Measurements from ENCODE around the gene SLC52A3. TPM values are rescaled to one million over a fixed set of nuclear protein-coding genes. Genes with fewer than 3 reads are reported as not detected.

SLC52A3 gene
- polyA plus RNA-seq, 1 donor from 2014 or later, result not detected

DNA sequence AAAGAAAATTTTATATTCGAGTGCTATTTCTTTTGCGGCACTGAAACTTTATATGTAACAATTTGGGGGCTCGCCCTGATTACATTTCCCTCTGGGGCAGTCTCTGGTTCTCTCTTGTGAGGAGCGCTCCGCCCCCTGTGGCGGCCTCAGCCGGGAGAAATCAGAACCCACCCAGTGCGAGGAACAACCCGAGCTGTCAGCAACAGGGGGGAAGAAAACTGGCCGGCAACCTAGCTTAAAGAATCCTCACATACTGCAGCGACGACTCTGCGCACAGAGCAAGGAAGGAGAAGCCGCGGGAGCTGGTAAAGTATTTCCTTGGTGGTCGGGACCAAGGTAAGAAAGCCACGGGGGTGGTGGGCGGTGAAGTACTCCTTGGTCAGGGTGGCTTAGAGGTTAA, 23.9 kb upstream of the SLC52A3 start:
- H3K4me2 ChIP-seq (ENCODE audit: low read length), result no peak overlapping the region
- H3K27me3 ChIP-seq (ENCODE audit: insufficient read depth, low read depth, low read length), result no peaks in the 10 kb centered on the region
- no peaks in the 10 kb centered on the region for H3F3A ChIP-seq (ENCODE audit: insufficient read depth, low read length, poor library complexity, severe bottlenecking)
- no peak overlapping the region for H3K9ac ChIP-seq (ENCODE audit: low read length)
- H3K36me3 ChIP-seq (ENCODE audit: insufficient read depth, low read length), result no peaks in the 10 kb centered on the region
- H3K79me2 ChIP-seq (replicated peaks; ENCODE audit: insufficient read depth, low read length), result no peaks in the 10 kb centered on the region
- H3K27ac ChIP-seq (ENCODE audit: low read length), result no peak overlapping the region
- no peaks in the 10 kb centered on the region for H3K9me3 ChIP-seq (ENCODE audit: low read length)
- H2AFZ ChIP-seq (ENCODE audit: low read depth, low read length), result no peak overlapping the region
- H3K4me3 ChIP-seq (ENCODE audit: low read length), result no peak overlapping the region
- H4K20me1 ChIP-seq (ENCODE audit: insufficient read depth), result no peaks in the 10 kb centered on the region
- no peaks in the 10 kb centered on the region for H3K9me2 ChIP-seq (ENCODE audit: insufficient read depth, low read length)
- TF ChIP-seq EZH2 (IDR thresholded peaks at IDR 0.05; ENCODE audit: borderline replicate concordance, insufficient read depth, low read length, poor library complexity, severe bottlenecking), result no peak
- no peak for TF ChIP-seq EP300 (conservative IDR thresholded peaks at IDR 0.05; ENCODE audit: poor library complexity, severe bottlenecking)
- no peak for TF ChIP-seq CTCF (IDR thresholded peaks at IDR 0.05; ENCODE audit: poor library complexity, severe bottlenecking)

DNA sequence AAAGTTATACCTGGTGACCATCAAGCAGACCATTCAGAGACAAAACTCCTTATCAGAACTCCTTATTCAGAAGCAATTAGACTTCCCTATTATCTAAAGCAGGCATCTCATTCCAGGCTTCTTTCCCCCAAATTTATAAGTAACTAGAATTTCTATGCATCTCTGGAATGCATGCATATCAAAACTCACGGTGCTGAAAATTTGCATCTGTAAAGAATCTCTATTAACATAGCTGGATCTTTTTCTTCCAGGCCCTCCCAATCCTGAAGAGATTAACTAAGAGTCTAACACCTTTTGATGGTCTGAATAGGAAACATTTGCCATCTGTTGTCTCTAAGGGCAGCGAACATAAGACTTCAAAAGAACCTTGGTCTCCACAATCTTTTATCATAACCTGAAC, 22.8 kb upstream of the SLC52A3 start:
- H2AFZ ChIP-seq (ENCODE audit: low read depth, low read length), result no peak overlapping the region
- H3K9me3 ChIP-seq (ENCODE audit: low read length), result no peaks in the 10 kb centered on the region
- H4K20me1 ChIP-seq (ENCODE audit: insufficient read depth), result no peaks in the 10 kb centered on the region
- H3K4me2 ChIP-seq (ENCODE audit: low read length), result no peak overlapping the region
- H3K27ac ChIP-seq (ENCODE audit: low read length), result no peak overlapping the region
- no peaks in the 10 kb centered on the region for H3K27me3 ChIP-seq (ENCODE audit: insufficient read depth, low read depth, low read length)
- H3K36me3 ChIP-seq (ENCODE audit: insufficient read depth, low read length), result no peaks in the 10 kb centered on the region
- H3F3A ChIP-seq (ENCODE audit: insufficient read depth, low read length, poor library complexity, severe bottlenecking), result no peaks in the 10 kb centered on the region
- TF ChIP-seq EP300 (conservative IDR thresholded peaks at IDR 0.05; ENCODE audit: poor library complexity, severe bottlenecking), result no peak
- no peak for TF ChIP-seq RAD21 (conservative IDR thresholded peaks at IDR 0.05)
- TF ChIP-seq SMC3 (conservative IDR thresholded peaks at IDR 0.05; ENCODE audit: poor library complexity), result no peak
- no peaks in the 10 kb centered on the region for H3K79me2 ChIP-seq (replicated peaks; ENCODE audit: insufficient read depth, low read length)
- no peak overlapping the region for H3K9ac ChIP-seq (ENCODE audit: low read length)
- no peaks in the 10 kb centered on the region for H3K9me2 ChIP-seq (ENCODE audit: insufficient read depth, low read length)
- H3K4me3 ChIP-seq (ENCODE audit: low read length), result no peak overlapping the region

DNA sequence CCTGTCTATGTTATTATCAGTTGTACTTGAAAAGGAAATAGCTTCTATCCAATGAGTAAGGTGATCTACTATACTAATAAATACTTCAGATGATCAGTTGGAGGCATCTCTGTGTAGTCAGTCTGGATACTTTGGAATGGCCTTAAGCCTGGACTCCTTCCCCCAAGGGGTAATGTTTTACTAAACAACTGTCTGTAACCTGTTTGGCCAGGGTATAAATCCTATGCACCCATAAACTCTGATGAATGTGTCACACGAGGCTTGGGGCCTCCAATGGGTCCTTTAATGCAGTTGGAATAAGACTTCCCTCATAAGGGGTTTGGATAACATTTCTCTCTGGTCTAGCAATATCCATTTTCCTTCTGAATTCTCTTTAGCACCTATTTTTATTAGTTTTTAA, 19.5 kb upstream of the SLC52A3 start:
- TF ChIP-seq CTCF (IDR thresholded peaks at IDR 0.05; ENCODE audit: poor library complexity, severe bottlenecking) (no peak), POLR2AphosphoS5 (IDR thresholded peaks at IDR 0.05) (no peak), TAF1 (IDR thresholded peaks at IDR 0.05; ENCODE audit: low read depth) (no peak), SMC3 (conservative IDR thresholded peaks at IDR 0.05; ENCODE audit: poor library complexity) (no peak), MXI1 (conservative IDR thresholded peaks at IDR 0.05; ENCODE audit: poor library complexity, severe bottlenecking) (no peak), RAD21 (conservative IDR thresholded peaks at IDR 0.05) (no peak), EZH2 (IDR thresholded peaks at IDR 0.05; ENCODE audit: borderline replicate concordance, insufficient read depth, low read length, poor library complexity, severe bottlenecking) (no peak), EP300 (conservative IDR thresholded peaks at IDR 0.05; ENCODE audit: poor library complexity, severe bottlenecking) (no peak)
- TF ChIP-seq, protein P1, sequence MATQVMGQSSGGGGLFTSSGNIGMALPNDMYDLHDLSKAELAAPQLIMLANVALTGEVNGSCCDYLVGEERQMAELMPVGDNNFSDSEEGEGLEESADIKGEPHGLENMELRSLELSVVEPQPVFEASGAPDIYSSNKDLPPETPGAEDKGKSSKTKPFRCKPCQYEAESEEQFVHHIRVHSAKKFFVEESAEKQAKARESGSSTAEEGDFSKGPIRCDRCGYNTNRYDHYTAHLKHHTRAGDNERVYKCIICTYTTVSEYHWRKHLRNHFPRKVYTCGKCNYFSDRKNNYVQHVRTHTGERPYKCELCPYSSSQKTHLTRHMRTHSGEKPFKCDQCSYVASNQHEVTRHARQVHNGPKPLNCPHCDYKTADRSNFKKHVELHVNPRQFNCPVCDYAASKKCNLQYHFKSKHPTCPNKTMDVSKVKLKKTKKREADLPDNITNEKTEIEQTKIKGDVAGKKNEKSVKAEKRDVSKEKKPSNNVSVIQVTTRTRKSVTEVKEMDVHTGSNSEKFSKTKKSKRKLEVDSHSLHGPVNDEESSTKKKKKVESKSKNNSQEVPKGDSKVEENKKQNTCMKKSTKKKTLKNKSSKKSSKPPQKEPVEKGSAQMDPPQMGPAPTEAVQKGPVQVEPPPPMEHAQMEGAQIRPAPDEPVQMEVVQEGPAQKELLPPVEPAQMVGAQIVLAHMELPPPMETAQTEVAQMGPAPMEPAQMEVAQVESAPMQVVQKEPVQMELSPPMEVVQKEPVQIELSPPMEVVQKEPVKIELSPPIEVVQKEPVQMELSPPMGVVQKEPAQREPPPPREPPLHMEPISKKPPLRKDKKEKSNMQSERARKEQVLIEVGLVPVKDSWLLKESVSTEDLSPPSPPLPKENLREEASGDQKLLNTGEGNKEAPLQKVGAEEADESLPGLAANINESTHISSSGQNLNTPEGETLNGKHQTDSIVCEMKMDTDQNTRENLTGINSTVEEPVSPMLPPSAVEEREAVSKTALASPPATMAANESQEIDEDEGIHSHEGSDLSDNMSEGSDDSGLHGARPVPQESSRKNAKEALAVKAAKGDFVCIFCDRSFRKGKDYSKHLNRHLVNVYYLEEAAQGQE (IDR thresholded peaks at IDR 0.05; ENCODE audit: borderline replicate concordance), result no peak
- H3F3A ChIP-seq (ENCODE audit: insufficient read depth, low read length, poor library complexity, severe bottlenecking), result no peaks in the 10 kb centered on the region
- no peaks in the 10 kb centered on the region for H3K36me3 ChIP-seq (ENCODE audit: insufficient read depth, low read length)
- H3K4me2 ChIP-seq (ENCODE audit: low read length), result no peak overlapping the region
- no peaks in the 10 kb centered on the region for H3K9me3 ChIP-seq (ENCODE audit: low read length)
- H3K27ac ChIP-seq (ENCODE audit: low read length), result no peak overlapping the region
- H3K27me3 ChIP-seq (ENCODE audit: insufficient read depth, low read depth, low read length), result no peaks in the 10 kb centered on the region
- no peaks in the 10 kb centered on the region for H4K20me1 ChIP-seq (ENCODE audit: insufficient read depth)
- H2AFZ ChIP-seq (ENCODE audit: low read depth, low read length), result no peak overlapping the region
- H3K9ac ChIP-seq (ENCODE audit: low read length), result no peak overlapping the region
- H3K79me2 ChIP-seq (replicated peaks; ENCODE audit: insufficient read depth, low read length), result no peaks in the 10 kb centered on the region
- no peaks in the 10 kb centered on the region for H3K9me2 ChIP-seq (ENCODE audit: insufficient read depth, low read length)
- no peak overlapping the region for H3K4me3 ChIP-seq (ENCODE audit: low read length)
